ENCODE measurements around the gene CFAP77.

DNA sequence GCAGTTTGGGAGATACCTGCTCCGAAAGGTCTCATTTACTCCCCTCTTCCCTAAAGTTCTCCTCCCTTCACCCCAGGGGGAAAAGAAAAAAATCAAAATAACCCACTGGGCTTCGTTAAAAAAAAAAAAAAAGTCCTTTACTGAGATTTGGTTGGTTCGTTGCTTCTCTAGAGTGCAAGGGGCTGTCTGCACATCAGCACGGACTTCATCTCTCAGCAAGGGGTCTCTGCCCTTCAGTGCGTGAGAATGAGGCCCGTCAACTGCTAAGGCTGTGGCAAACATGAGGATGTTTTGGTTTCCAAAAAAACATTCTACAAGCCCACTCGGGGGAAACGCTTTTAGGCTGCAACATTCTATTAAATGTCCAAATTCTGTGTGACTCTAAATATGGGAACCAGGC, 182.4 kb downstream of the CFAP77 start:
- TF ChIP-seq ZNF274 (IDR thresholded peaks at IDR 0.05; ENCODE audit: low read depth, low read length) (no peak), YY1 (IDR thresholded peaks at IDR 0.05; ENCODE audit: insufficient read depth, insufficient read length) (no peak)

All from NT2/D1 (cell line).